HUES48 (cell line): ENCODE data around the gene CXCR5.

Source experiments
- H3K27ac ChIP-seq: one replicate; pipeline ENCODE4 v1.7.0; 2013; ENCODE audit warnings: low read depth, low read length, inconsistent platforms
- H3K27me3 ChIP-seq: 2 replicates; pipeline ENCODE4 v1.6.1; 2013; ENCODE audit warnings: mild to moderate bottlenecking, low read length; ENCODE audit not compliant: control insufficient read depth, insufficient read depth
- H3K36me3 ChIP-seq: 2 replicates; pipeline ENCODE4 v1.6.1; 2013; ENCODE audit warnings: low read length; ENCODE audit not compliant: control insufficient read depth, insufficient read depth
- H3K4me1 ChIP-seq: 2 replicates; pipeline ENCODE4 v1.6.1; 2013; ENCODE audit warnings: mild to moderate bottlenecking, low read length; ENCODE audit not compliant: control insufficient read depth, insufficient read depth
- H3K4me3 ChIP-seq: 2 replicates; pipeline ENCODE4 v1.5.1; 2013; ENCODE audit warnings: mild to moderate bottlenecking, low read depth, low read length
- H3K9ac ChIP-seq: 2 replicates; pipeline ENCODE4 v1.6.1; 2013; ENCODE audit warnings: mild to moderate bottlenecking, low read depth, low read length, moderate library complexity
- H3K9me3 ChIP-seq: 2 replicates; pipeline ENCODE4 v1.6.1; 2013; ENCODE audit warnings: low read length; ENCODE audit not compliant: control insufficient read depth, insufficient read depth

CXCR5 gene

DNA sequence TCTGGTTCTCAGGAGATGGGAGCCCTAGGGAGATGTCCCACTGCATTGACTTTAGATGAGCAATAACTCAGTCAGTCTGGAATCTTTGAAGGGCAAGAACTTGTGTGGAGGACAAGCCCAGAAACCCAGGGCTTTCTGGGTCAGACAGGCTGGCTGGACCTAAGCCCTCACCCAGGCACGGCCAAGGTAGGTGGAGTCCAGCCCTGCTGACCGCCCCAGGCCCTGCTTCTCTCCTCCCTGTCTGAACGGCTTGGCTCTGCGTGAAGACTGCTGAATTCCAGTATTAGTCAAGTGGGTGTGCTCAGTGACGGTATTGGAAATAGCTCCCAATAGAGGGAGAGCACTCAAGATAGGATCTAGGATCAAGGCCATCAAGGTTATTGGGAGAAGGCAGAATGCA, 6.1 kb downstream of the CXCR5 start:
- Histone ChIP-seq H3K27ac (no peak overlapping the region), H3K9me3 (no peaks in the 10 kb centered on the region), H3K4me3 (no peak overlapping the region), H3K36me3 (no peaks in the 10 kb centered on the region), H3K4me1 (peaks cover 15% of the 10 kb centered on the region), H3K9ac (no peak overlapping the region), H3K27me3 (no peaks in the 10 kb centered on the region)

DNA sequence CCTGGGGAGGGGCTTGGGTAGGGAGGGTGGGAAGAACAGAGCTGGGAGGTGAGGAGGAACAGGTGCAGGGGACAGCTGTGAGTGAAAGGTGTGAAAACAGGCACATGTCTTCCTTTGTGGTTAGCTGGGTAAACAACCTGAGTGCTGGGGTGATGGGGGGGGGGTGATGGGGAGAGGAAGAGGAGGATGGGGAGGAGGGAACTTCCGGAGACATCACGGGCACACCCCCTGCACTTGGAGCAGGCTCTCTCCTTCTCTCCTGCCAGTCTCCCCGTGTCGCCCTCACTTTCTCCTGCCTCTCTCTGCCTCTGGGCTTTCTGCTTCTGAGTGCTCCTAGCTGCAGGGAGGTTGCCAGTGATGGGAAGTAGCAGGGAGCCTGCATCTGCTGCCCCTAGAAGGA, 8.8 kb downstream of the CXCR5 start:
- no peak overlapping the region for H3K4me3 ChIP-seq
- H3K27ac ChIP-seq: no peak overlapping the region
- H3K4me1 ChIP-seq: peaks cover 30% of the 10 kb centered on the region
- H3K9ac ChIP-seq: no peak overlapping the region
- no peaks in the 10 kb centered on the region for H3K27me3 ChIP-seq
- no peaks in the 10 kb centered on the region for H3K9me3 ChIP-seq
- H3K36me3 ChIP-seq: no peaks in the 10 kb centered on the region

DNA sequence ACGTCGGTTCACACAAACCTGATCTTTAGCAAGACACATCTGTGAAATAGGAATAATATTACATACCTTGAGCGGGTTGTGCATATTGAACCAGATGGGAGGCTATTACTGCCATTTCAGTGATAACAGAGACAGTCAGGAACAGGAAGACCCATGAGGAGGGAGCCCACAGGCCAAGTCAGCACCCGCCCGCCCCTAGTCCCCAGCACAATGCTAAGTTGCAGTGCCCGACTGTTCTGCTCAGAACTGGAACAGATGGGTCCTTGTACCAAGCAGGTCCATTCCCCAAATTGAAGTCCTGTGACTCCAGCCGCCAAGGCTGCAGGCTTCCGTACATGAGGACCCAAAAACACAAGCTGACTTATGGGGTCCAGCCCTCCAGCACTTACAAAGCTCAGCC, 9.3 kb downstream of the CXCR5 start:
- Histone ChIP-seq H3K36me3 (no peaks in the 10 kb centered on the region), H3K4me1 (peaks cover 26% of the 10 kb centered on the region), H3K4me3 (no peak overlapping the region), H3K9ac (no peak overlapping the region), H3K9me3 (no peaks in the 10 kb centered on the region), H3K27me3 (no peaks in the 10 kb centered on the region), H3K27ac (no peak overlapping the region)

DNA sequence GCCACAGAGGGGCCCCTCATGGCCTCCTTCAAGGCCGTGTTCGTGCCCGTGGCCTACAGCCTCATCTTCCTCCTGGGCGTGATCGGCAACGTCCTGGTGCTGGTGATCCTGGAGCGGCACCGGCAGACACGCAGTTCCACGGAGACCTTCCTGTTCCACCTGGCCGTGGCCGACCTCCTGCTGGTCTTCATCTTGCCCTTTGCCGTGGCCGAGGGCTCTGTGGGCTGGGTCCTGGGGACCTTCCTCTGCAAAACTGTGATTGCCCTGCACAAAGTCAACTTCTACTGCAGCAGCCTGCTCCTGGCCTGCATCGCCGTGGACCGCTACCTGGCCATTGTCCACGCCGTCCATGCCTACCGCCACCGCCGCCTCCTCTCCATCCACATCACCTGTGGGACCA, 10.0 kb downstream of the CXCR5 start:
- Histone ChIP-seq H3K9me3 (no peaks in the 10 kb centered on the region), H3K27ac (no peak overlapping the region), H3K36me3 (peaks cover 3% of the 10 kb centered on the region), H3K9ac (no peak overlapping the region), H3K27me3 (no peaks in the 10 kb centered on the region), H3K4me3 (no peak overlapping the region), H3K4me1 (peaks cover 24% of the 10 kb centered on the region)

DNA sequence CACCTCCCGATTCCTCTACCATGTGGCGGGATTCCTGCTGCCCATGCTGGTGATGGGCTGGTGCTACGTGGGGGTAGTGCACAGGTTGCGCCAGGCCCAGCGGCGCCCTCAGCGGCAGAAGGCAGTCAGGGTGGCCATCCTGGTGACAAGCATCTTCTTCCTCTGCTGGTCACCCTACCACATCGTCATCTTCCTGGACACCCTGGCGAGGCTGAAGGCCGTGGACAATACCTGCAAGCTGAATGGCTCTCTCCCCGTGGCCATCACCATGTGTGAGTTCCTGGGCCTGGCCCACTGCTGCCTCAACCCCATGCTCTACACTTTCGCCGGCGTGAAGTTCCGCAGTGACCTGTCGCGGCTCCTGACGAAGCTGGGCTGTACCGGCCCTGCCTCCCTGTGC, 10.5 kb downstream of the CXCR5 start:
- H3K4me1 ChIP-seq: peaks cover 26% of the 10 kb centered on the region
- no peak overlapping the region for H3K9ac ChIP-seq
- peaks cover 7% of the 10 kb centered on the region for H3K36me3 ChIP-seq
- no peak overlapping the region for H3K4me3 ChIP-seq
- H3K27me3 ChIP-seq: no peaks in the 10 kb centered on the region
- no peaks in the 10 kb centered on the region for H3K9me3 ChIP-seq
- no peak overlapping the region for H3K27ac ChIP-seq

DNA sequence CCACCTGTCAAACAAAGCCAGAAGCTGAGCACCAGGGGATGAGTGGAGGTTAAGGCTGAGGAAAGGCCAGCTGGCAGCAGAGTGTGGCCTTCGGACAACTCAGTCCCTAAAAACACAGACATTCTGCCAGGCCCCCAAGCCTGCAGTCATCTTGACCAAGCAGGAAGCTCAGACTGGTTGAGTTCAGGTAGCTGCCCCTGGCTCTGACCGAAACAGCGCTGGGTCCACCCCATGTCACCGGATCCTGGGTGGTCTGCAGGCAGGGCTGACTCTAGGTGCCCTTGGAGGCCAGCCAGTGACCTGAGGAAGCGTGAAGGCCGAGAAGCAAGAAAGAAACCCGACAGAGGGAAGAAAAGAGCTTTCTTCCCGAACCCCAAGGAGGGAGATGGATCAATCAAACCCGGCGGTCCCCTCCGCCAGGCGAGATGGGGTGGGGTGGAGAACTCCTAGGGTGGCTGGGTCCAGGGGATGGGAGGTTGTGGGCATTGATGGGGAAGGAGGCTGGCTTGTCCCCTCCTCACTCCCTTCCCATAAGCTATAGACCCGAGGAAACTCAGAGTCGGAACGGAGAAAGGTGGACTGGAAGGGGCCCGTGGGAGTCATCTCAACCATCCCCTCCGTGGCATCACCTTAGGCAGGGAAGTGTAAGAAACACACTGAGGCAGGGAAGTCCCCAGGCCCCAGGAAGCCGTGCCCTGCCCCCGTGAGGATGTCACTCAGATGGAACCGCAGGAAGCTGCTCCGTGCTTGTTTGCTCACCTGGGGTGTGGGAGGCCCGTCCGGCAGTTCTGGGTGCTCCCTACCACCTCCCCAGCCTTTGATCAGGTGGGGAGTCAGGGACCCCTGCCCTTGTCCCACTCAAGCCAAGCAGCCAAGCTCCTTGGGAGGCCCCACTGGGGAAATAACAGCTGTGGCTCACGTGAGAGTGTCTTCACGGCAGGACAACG, 11.7 kb downstream of the CXCR5 start:
- Histone ChIP-seq H3K4me3 (no peak overlapping the region), H3K27me3 (no peaks in the 10 kb centered on the region), H3K9ac (no peak overlapping the region), H3K36me3 (peaks cover 17% of the 10 kb centered on the region), H3K4me1 (peaks cover 26% of the 10 kb centered on the region), H3K27ac (no peak overlapping the region), H3K9me3 (no peaks in the 10 kb centered on the region)

DNA sequence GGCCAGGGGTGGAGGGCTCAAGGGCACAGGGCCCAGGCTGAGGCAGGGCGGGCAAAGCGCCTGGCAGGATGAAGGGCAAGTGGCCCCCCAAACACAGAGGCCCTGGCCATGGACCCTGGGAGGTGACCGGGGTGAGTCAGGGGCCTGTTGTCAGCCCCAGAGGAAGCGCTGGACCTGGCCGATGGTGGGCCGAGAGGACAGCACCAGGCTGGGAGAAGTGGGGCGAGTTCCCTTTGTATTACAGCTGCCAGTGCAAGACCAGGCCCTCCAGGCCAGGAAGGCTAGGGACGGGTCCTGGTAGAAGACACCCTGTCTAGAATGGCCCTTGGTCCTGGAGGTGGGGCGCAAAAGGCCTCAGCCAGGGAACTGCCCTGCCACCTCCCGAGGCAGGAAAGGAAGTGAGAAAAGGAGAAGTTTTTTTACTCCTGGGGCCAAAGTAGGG, 12.8 kb downstream of the CXCR5 start:
- H3K4me1 ChIP-seq: peaks cover 26% of the 10 kb centered on the region
- peak overlapping the region; percentile 18 for H3K27ac ChIP-seq
- H3K9ac ChIP-seq: no peak overlapping the region
- H3K4me3 ChIP-seq: no peak overlapping the region
- H3K36me3 ChIP-seq: peaks cover 28% of the 10 kb centered on the region
- H3K27me3 ChIP-seq: no peaks in the 10 kb centered on the region
- no peaks in the 10 kb centered on the region for H3K9me3 ChIP-seq

DNA sequence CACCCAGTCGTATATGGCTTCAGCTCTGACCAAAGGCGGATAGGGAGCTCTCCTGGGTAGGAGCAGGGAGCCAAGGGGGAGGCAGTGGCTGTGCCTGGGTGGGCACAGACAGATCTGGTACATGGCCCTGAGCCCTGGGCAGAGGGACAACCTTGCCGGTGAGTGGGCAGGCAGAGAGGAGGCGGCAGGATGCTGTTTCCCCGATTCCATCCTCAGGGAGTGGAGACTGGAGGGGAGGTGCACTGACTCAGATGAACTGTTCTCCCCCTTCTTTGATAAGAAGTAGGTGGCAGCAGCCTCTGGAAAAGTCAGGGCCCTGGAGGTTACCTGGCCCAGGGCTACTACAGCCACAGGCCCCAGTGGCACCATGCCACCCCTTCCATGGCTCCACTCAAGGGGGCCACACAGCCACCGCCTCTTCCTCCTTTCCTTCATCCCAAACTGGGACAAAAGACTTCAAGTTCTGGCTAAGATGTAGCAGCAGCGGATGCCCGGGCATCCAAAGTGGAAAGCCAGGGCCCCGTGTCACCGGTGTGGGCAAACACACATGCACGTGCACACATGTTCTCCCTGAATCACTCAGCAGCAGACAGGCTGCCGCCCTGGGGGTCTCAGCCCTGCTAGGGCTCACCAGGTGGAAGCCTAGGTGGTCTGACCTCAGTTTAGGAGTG, 13.4 kb downstream of the CXCR5 start:
- Histone ChIP-seq H3K36me3 (peaks cover 34% of the 10 kb centered on the region), H3K4me3 (no peak overlapping the region), H3K27me3 (no peaks in the 10 kb centered on the region), H3K9ac (no peak overlapping the region), H3K4me1 (peaks cover 26% of the 10 kb centered on the region), H3K27ac (peak overlapping the region; percentile 18), H3K9me3 (no peaks in the 10 kb centered on the region)

DNA sequence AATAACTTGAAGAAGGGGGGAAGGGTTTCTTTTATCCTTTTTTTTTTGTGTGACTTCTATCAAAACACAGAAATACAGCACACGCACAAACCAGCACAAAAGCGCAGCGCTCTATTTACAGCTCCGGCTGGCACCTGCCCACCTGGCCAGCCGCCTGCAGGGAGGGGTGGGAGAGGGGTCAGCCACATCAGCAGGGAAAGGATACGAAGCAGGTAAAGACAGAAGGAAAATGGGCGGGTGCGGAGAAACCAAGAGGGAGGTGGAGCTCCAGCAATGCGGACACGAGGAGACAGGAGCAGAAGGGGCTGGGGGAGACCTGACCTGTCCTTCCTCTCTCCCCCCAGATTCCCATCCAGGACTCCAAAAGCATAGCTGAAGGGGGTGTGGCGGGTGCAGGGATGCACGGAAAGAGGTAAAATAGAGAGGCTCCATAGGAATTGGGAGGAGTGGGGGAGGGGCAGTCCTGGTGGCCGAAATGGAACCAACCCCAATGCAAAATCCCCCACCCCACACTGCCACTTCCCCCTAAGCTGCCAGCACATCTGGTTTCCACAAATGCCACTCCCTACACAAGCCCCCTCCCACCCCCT, 14.1 kb downstream of the CXCR5 start:
- Histone ChIP-seq H3K4me1 (peaks cover 26% of the 10 kb centered on the region), H3K27me3 (no peaks in the 10 kb centered on the region), H3K36me3 (peaks cover 41% of the 10 kb centered on the region)

DNA sequence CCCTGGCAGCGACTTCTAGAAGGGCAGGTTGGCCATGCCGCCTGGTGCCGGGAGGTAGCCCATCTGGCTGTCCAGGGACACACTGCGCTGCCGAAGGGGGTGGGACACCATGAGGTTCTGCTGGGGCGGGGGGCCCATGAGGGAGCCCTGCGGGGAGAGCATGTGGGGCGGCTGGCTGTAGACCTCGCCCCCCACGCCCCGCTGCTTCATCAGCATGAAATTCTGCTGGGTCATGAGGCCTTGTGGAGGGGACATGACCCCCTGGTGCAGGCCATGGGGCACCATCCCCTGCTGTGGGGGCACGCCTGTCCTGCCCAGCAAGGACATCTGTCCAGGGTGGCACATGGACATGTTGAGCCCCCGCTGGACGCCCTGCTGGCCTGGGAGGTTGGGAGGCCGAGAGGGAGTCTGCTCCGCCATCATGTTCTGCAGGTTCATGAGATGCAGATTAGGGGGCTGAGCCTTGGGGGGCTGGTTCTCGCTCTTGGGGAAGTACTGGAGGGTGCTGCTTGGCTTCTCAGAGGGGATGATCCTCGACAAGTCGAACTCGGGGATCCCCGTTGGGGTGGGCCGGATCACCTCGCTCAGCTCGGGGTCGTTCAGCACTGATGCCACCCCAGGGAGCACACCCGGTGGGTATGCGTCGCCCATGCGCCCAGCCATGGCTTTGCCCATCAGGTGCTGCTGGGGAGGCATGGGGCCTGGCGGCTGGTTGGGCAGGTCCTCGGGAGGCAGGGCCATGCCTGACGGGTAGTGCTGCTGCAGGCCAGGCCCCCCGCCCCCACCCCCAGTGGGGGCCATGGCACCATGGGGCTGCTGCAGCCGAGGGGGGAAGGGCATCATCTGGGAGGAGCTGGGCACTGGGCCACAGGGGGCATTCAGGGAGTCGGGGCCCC, 15.0 kb downstream of the CXCR5 start:
- no peak overlapping the region for H3K4me3 ChIP-seq
- no peaks in the 10 kb centered on the region for H3K27me3 ChIP-seq
- H3K27ac ChIP-seq: no peak overlapping the region
- peaks cover 26% of the 10 kb centered on the region for H3K4me1 ChIP-seq
- H3K9ac ChIP-seq: no peak overlapping the region
- no peaks in the 10 kb centered on the region for H3K9me3 ChIP-seq
- peaks cover 48% of the 10 kb centered on the region for H3K36me3 ChIP-seq

More for the DNA sequence above, 14.1 kb downstream of the CXCR5 start:
- Histone ChIP-seq H3K4me3 (no peak overlapping the region), H3K27ac (no peak overlapping the region), H3K9me3 (no peaks in the 10 kb centered on the region), H3K9ac (no peak overlapping the region)
